Measurements from ENCODE around the gene HECW1.
"Not testable (repeated sequence)": the region's sequence is repeated elsewhere in the genome, so short reads cannot be mapped to it uniquely, and the experiment has no call there.

Gene HECW1

GRCh38 chr7:43112941-43113621 lies 634 bp downstream of the HECW1 start:
- DNase-seq = no peak

DNA sequence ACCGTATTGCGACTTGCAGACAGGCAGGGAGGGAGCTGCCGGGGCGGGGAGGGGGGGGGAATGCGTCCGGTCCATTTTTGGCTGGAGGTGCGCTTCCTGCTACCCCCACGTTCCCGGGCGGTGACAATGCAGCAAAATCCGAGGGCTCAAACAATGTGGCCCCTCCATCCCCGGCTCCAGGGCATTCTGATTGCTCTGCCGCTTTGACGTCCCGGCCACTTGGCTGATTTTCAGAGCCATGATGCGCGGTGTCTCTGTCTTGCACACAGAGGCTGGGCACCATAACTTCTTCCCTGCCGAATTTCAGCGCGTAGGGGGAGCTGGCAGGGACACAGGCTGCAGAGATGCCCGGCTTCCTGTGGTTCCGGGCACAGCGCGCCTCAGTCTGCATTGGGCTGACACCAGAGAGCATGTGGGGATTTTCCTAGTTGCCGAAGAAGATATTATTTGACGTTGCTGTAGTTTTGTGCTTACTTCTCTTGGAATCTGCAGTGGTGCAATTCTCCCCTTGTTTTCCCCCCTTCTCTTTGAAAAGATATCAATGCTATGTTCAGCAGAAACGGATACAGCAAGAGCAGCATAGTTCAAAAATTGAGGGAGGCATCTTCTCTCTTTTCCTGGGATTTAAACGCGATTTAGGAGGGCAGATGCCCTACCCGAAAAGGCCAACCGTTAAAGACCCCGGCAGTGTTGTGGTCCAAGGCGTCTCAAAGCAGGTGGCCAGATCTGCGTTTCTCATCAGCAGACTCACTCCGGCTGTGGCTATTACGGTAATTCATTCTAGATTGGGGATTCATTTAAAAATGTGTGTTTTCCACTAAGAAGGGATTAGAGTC lies 1.4 kb downstream of the HECW1 start:
- no peak for DNase-seq

DNA sequence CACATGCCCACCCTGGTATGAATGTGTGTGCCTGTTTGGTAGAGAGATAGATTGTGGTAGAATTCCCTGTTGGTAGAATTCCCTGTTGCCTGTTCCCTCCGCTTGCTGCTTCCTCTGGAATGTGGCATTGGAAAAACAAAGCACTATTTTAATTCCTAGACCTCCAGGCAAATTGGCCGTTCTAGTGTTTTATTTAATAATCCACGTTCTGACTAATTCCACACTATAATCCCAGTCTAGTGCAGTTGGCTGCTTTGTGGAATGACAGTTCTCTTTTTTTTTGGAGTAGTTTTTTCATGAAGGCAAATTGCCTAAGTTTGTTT lies 2.0 kb downstream of the HECW1 start:
- DNase-seq = no peak

DNA sequence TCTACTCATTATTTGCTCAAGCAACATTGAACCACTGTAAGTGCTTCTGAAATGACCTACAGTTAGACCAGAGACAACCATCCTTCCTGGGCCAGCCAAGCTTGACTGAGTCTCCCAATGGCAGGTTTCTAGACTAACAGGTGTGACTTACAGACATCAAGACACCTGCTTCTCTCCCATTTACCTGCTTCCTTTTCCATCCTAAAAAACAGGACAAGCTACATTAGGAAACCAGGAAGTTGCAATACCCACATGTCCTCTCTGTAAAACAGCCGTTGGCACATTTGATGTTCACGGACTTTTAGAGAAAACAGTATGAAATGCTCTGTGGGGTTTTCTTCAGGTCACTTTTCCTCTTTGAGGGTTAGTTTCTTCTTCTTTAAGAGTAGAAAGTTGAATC lies 4.0 kb downstream of the HECW1 start:
- no peak for DNase-seq

DNA sequence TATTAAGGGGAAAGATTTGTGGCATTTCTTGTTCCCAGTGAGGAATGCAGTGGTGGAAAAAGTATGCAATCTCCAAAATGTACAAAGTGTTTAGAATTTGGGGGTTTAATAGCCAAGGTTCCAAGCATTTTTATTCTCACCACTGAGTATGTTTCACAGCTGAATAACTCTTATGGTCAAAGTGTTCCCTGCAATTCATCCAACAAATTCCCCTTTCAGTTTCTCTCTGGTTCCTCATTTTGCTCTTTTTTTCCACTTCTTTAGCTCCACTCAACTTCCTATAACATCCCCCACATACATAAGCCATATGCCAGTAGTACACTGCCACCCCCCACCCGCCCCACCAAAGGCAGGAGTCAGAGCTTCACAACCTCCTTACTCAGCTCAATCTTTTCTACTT lies 4.6 kb downstream of the HECW1 start:
- DNase-seq = no peak

DNA sequence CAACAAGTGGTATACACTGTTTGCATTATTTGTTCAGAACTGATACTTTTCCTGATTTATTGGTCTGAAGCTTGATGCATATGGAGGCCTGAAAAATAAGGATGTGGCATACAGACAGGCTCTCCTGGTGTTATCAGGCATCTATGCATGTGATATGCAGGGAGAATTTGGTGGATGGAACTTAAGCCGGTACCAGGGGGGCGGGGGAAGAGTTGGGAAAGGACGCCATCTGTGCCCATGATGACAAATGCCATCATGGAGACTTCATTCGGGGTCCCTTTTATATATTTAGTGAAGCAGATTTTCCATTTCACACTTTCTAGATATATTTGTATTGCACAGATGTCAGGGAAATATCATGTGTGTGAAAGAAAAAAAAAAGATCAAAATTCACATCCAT lies 5.4 kb downstream of the HECW1 start:
- no peak for DNase-seq

GRCh38 chr7:43118313-43118712 lies 5.9 kb downstream of the HECW1 start:
- no peak for DNase-seq

DNA sequence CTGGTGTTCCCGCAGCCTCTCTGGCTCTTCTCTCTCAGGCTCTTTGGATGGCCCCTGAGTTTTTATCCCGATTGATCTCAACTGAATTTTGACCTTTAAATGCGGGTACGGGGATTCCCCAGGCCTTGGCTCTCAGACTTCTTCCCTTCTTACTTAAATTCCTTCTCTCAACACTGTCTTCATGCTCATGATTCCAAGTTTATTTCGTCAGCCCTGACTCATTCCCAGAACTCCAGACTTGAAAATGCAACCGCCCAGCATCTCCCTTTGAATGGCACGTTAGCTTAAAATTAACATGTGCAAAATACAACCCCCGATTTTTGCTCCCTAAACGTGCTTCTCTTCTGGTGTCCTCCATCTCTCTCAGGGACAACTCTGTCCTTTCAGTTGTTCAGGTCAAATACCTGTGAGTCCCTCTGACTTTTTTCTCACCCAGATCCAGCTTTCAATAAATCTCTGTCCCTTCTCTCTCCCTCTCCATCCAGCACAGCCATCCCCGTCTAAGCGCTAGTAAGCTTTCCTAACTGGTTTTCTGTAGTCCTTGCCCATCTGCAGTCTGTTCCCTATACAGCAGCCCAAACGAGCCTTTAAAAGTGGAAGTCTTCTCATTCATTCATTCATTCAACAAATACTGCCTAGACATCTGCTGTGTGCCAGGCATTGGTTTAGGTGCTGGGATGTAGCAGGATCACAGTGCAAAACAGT lies 7.1 kb downstream of the HECW1 start:
- DNase-seq = no peak

- DNase-seq = no peak
These were observed 9.5 kb downstream of the HECW1 start for GRCh38 chr7:43121973-43122372.

DNA sequence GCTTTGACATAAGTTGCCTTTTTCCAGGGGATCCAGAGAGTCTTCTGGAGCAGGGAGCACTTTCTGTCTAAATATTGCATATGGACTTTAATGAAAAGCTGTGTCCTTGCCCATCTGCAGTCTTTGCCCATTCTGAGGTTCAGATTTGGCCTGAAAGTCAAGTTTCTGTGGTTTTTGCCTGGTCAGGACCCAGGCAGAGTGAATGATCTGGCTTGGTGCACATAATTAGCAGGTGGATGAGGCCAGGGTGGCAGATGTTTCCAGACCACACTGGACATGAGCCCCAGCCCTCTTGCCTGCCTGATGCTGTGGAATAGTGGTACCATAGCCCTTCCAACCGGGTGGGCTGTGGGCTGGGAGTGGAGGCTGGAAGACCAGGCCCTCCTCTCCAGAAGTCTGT lies 11.0 kb downstream of the HECW1 start:
- no peak for DNase-seq

DNA sequence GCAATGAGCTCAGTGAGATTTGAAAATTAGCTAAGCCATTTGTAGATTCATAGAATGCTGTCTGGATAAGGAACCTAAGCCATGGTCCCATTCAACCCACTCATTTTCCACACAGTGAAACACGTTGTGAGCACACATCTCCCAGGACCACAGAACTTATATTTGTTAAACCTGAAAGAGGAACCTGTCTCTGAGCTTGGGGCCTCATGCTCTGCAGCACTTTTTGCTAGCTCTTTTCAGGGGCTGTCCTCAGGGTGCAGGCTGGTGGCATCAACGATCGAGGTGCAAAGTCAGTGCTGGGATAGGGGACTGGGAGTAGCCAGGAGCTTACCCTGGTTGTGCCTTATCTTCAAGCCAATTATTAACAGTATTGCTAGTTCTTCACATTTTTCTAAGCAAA lies 11.9 kb downstream of the HECW1 start:
- DNase-seq = no peak

DNA sequence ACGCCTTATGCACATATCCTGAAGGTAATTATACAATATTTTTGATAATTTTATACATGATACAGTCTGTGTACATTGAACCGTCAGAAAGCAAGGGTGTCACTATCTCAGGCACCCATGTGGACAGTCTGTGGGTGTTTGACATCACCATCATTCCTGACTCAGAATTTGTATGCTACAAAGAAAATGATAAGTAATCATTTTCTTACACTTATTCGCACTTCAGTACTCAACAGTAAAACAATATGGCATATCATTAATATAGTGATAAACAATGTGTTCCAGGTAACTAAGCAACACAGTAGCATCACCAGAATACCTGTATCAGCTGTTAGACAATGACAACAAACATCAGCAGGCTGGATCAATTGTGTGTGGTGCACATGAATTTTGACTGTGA lies 17.9 kb downstream of the HECW1 start:
- DNase-seq = no peak

GRCh38 chr7:43135129-43135528 lies 22.7 kb downstream of the HECW1 start:
- no peak for DNase-seq

GRCh38 chr7:43136064-43136463 lies 23.6 kb downstream of the HECW1 start:
- no peak for DNase-seq

DNA sequence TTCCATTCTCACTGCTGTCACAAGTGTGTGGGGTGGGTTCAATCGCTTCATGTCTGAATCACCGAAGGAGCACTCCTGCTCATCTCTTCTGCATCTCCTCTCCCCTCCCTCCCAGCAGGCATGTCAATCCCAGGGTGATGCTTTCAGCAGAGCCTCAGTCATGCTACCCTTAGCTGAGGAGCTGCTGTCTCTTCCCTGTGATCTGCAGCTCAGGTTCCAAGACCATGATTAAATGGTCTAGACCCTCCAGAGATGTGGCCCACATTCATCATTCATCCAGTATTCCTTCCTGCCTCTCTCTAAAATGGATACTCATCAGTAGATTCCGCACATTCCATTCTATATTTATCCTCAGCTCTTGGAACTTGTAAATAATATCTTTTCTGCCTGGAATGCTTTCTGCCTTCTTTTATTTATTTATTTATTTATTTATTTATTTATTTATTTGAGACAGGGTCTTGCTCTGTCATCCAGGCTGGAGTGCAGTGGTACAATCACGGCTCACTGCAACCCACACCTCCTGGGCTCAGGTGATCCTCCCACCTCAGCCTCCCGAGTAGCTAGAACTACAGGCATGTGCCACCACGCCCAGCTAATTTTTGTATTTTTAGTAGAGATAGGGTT lies 24.8 kb downstream of the HECW1 start:
- not testable (repeated sequence) for DNase-seq

DNA sequence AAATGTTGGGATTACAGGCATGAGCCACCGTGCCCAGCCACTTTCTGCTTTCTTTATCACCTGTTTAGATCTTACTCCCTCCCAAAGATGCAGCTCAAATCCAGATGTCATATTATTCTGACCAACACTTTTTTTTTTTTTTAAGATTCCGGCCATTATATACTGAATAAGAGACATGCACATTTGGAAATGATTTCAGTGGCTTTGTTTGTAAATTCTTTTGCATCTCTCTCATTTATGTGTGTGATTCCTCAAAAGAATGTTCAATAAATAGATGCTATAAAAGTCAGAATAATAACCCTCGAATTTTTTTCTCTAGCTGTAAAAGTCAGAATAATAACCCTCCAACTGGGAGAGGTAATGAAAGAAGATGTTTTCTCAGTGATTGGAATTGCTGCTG lies 25.4 kb downstream of the HECW1 start:
- DNase-seq = no peak

DNA sequence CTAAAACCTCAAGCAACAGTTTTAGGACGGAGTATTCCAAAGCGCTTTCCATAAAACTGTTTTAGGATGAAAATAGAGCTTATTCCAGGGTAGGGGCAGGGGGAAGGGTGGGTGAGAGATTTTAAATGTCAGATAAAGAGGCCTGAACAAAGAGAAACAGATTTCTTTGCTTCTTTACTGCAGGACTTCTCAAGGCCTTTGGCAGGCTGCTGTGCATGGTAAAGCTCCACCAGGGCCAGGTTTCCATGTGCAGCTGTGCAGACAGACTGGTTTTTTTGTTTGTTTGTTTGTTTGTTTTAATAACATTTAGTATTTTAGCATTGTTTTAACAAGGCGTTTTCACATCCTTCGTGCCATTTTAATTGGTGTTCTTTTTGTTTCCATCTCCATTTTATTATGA lies 26.3 kb downstream of the HECW1 start:
- DNase-seq = no peak

GRCh38 chr7:43139137-43139536 lies 26.7 kb downstream of the HECW1 start:
- DNase-seq = no peak

DNA sequence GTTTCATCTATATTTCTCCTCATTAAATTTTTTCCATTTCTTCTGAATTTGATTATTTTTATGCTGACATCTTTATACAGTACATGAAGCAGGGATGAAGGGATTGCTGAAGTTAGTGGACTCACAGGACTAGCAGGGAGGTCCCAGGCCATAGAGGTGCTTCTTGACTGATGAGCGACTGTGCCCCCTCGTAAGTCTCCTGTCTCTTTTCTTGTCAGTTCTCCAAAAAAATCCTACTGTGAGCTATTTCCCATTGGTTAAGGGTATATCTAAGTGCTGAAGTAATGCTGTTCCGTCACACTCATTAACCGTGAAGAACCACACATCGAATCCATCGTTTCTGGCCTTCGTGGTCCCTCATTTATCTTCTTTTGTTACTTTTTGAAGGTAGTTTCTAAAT lies 27.7 kb downstream of the HECW1 start:
- no peak for DNase-seq

GRCh38 chr7:43141091-43141490 lies 28.6 kb downstream of the HECW1 start:
- no peak for DNase-seq

GRCh38 chr7:43142703-43143102 lies 30.3 kb downstream of the HECW1 start:
- DNase-seq = no peak

GRCh38 chr7:43143918-43144589 lies 31.6 kb downstream of the HECW1 start:
- DNase-seq = no peak

DNA sequence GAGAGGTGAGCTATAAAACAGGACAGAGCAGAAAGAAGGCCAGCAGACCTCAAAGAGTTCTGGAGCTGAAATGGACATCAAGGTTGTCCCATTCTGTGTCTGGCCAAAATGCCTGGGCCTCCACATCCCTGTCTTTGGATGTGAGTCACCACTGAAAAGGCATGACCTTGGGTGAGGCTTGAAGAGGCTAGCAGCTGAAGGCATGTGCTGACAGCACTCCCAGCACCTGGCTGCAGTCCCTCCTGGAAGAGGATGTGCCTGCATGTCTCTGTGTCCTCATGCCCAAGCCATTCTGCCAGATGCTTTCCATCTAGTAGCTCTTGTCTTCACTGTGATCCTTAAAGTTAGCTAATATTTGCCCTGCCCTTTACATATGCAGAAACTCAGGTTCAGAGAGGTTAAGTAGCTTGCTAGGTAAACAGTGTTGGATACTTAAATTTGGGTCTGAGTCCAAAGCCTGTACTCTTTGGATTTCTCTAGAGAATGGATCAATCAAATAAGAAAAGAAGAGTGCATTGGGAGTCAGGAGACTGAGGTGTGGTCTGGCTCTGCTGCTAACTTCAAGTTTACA lies 35.8 kb downstream of the HECW1 start:
- no peak for DNase-seq
